Activated CD8-positive, alpha-beta T cell treated with anti-CD3 and anti-CD28 coated beads, Interleukin-2, amount 10 ng/mL, durations not matched to agents 7 days and 5 days (primary cell): ENCODE measurements around the gene LLGL2. TPM values are rescaled to one million over a fixed set of nuclear protein-coding genes. Genes with fewer than 3 reads are reported as not detected.
A peak's percentile ranks its signal among the peaks of the same experiment; 100 is the strongest.
"Not testable (repeated sequence)": the region's sequence is repeated elsewhere in the genome, so short reads cannot be mapped to it uniquely, and the experiment has no call there.

Experiments used
- ATAC-seq: fragments of 150-1000 bp; cut with Tn5 transposase; one replicate; pipeline ENCODE4 v1.10.0; 2021; ENCODE audit warnings: moderate library complexity
- CTCF ChIA-PET: fragments of 350-600 bp; sonication (Branson Sonifier 250); formaldehyde crosslinking; loops from one replicate; lab custom pipeline; 2021; ENCODE audit warnings: antibody characterized with exemption; lab: Charles Lee
- POLR2A ChIA-PET: fragments of 350-600 bp; sonication (Branson Sonifier 250); formaldehyde crosslinking; loops from one replicate; lab custom pipeline; 2021; ENCODE audit warnings: antibody characterized with exemption; lab: Charles Lee
- DNase-seq: peaks from one replicate; pipeline ENCODE4 v3.0.0-alpha.2; 2020
- H3K27ac Mint-ChIP-seq: one replicate; pipeline ENCODE4 v1.8.0; 2021; ENCODE audit warnings: mild to moderate bottlenecking, mixed read lengths
- H3K27me3 Mint-ChIP-seq: one replicate; pipeline ENCODE4 v1.8.0; 2021; ENCODE audit warnings: low read depth, mixed read lengths
- H3K36me3 Mint-ChIP-seq: one replicate; pipeline ENCODE4 v1.8.0; 2021; ENCODE audit warnings: low read depth, mixed read lengths
- H3K4me1 Mint-ChIP-seq: one replicate; pipeline ENCODE4 v1.8.0; 2021; ENCODE audit warnings: low read depth, mixed read lengths
- H3K4me3 Mint-ChIP-seq: one replicate; pipeline ENCODE4 v1.8.0; 2021; ENCODE audit warnings: mild to moderate bottlenecking, mixed read lengths
- H3K9me3 Mint-ChIP-seq: one replicate; pipeline ENCODE4 v1.8.0; 2022; ENCODE audit warnings: mixed read lengths; ENCODE audit not compliant: insufficient read depth
- total RNA-seq, 2 experiments: library from RNA; stranded (reverse); gene quantifications; one replicate each; pipeline ENCODE4 v1.2.3, GENCODE V29; 2021

The LLGL2 gene
- total RNA-seq, 2 experiments from 2014 or later: 19.3 to 19.8 TPM

DNA sequence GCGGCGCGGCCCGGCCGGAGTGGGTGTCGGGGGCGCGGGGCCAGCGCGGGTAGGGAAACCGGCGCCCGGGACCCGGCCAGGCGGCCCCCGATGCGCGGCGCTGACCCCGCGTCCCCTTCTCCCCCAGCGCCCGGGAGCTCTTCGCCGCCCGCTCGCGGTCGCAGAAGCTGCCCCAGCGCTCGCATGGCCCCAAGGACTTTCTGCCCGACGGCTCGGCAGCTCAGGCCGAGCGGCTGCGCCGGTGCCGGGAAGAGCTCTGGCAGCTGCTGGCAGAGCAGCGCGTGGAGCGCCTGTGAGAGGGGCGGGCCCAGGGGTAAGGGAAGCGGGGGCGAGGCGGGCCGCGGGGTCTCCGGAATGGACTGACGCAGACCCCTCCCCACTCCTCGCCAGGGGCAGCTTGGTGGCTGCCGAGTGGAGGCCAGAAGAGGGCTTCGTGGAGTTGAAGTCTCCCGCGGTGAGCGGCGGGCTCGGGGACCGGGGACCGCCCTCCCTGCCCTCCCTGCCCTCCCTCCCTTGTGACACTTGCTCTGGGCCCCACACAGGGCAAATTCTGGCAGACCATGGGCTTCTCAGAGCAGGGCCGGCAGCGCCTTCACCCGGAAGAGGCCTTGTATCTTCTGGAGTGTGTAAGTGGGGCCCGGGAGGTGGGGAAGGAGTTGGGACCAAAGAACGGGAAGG, 8.7 kb upstream of the LLGL2 start:
- peaks cover 28% of the 10 kb centered on the region for H3K36me3 Mint-ChIP-seq
- peak; percentile 45 for DNase-seq
- H3K9me3 Mint-ChIP-seq: no peaks in the 10 kb centered on the region
- peaks cover 28% of the 10 kb centered on the region for H3K4me1 Mint-ChIP-seq
- peak; percentile 15 for ATAC-seq
- H3K27ac Mint-ChIP-seq: peak overlapping the region; percentile 97
- peak overlapping the region; percentile 89 for H3K4me3 Mint-ChIP-seq
- POLR2A ChIA-PET: interaction anchor here (1.0 to 3.1 kb wide), 10 partner anchors 10 to 256 kb away, joined by 3 to 15 read pairs (median 5); partner anchors contain the start of genes GGA3, GRB2, MIF4GD and MYO15B
- CTCF ChIA-PET: interaction anchor here (0.6 to 3.3 kb wide), 43 partner anchors 8 to 266 kb away, joined by 3 to 26 read pairs (median 4); partner anchors contain the start of genes GALK1, GRB2, LLGL2 and MIF4GD
- H3K27me3 Mint-ChIP-seq: peaks cover 3% of the 10 kb centered on the region

DNA sequence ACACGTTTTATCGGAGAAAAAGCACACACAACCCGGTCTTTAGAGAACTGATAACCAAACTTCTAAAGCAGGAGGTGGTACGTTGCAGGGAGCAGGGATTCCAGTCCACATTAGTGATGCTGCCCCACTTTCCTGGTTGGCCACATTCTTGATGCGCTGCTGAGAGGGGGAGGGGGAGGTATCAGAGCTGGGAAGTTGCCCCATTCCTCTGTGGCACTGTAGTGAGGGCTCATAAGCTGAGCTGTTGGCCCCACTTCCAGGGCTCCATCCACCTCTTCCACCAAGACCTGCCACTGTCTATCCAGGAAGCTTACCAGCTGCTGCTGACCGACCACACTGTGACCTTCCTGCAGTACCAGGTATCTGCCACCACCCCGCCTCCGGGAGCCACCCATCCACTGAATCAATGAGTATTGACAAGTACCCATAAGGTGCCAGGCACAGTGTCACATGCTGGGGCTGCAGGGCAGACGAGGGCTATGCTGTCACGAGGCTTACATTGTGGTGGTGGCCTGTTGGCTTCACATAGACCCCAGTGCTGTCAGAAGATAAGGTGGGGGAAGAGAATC, 8.1 kb upstream of the LLGL2 start:
- peaks cover 3% of the 10 kb centered on the region for H3K27me3 Mint-ChIP-seq
- no peak for ATAC-seq
- CTCF ChIA-PET: interaction anchor here (1.0 to 3.3 kb wide), 16 partner anchors 10 to 228 kb away, joined by 3 to 26 read pairs (median 6); partner anchors contain the start of genes SLC25A19, SMIM5 and TMEM94
- POLR2A ChIA-PET: interaction anchor here (0.7 to 3.1 kb wide), 7 partner anchors 10 to 257 kb away, joined by 3 to 15 read pairs (median 5); partner anchors contain the start of genes GRB2, SLC25A19 and TMEM94
- H3K9me3 Mint-ChIP-seq: no peaks in the 10 kb centered on the region
- H3K4me3 Mint-ChIP-seq: peak overlapping the region; percentile 89
- H3K27ac Mint-ChIP-seq: peak overlapping the region; percentile 97
- peaks cover 28% of the 10 kb centered on the region for H3K4me1 Mint-ChIP-seq
- peaks cover 33% of the 10 kb centered on the region for H3K36me3 Mint-ChIP-seq
- DNase-seq: peak; percentile 50

DNA sequence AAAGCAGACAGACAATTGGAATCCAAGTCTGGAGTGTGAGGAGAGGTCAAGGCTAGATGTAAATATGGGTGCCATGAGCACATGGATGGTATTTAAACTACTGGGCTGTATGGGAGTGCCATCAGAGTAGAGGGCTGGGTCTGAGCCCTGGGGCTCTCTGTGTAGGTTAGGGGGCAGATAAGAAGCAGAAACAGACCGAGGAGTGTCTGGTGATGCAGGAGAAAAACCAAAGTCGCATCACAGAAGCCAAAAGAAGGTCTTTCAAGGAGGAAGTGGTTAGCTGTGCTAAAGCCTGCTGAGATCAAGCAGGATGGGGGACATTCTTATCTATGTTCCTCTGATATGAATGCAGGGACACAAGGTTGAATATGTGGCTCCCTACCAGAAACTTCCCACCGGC, 7.3 kb upstream of the LLGL2 start:
- Mint-ChIP-seq H3K9me3 (no peaks in the 10 kb centered on the region), H3K27ac (peak overlapping the region; percentile 97), H3K27me3 (peaks cover 3% of the 10 kb centered on the region), H3K4me3 (peak overlapping the region; percentile 89), H3K36me3 (peaks cover 38% of the 10 kb centered on the region), H3K4me1 (peaks cover 29% of the 10 kb centered on the region)
- ChIA-PET CTCF (interaction anchor here (0.6 to 3.3 kb wide), 12 partner anchors 9 to 235 kb away, joined by 3 to 26 read pairs (median 5); partner anchors contain the start of genes SLC25A19 and SMIM5), POLR2A (interaction anchor here (0.7 to 3.1 kb wide), 8 partner anchors 9 to 258 kb away, joined by 3 to 15 read pairs (median 3); partner anchors contain the start of genes MYO15B, SLC25A19 and TMEM94)
- DNase-seq: peak; percentile 84
- ATAC-seq: peak; percentile 53

DNA sequence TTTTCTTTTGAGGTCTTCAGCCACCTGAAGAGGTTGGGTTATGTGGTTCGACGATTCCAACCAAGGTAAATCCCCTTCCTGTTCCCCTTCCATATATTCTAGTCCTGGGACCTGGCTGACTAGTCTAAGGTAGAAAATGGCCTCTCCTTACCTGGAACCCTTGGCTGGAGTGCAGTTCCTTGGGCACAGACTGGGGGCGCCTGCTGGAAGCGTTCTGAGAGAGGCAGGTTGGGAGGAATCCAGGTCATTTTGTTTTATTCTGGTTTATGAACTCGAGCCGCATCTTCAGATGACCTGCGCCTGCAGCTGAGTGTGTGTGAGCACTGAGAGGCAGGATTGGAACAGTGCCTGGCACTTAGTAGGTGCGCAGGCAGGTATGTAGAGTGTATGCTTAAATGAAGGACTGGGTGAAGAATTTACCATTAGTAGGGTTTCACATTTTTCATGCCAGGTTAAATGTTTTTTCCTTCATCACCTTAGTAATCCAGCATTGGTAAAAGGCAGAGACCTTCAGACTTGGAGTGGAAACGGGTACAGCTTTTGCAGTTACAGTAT, 6.4 kb upstream of the LLGL2 start:
- Mint-ChIP-seq H3K9me3 (no peaks in the 10 kb centered on the region), H3K27me3 (peaks cover 1% of the 10 kb centered on the region), H3K4me1 (peaks cover 30% of the 10 kb centered on the region), H3K4me3 (peak overlapping the region; percentile 89), H3K27ac (peak overlapping the region; percentile 97), H3K36me3 (peaks cover 44% of the 10 kb centered on the region)
- POLR2A ChIA-PET: interaction anchor here (1.0 to 1.2 kb wide), 2 partner anchors 13 to 16 kb away, joined by 3 to 5 read pairs; no protein-coding TSS in a partner anchor
- CTCF ChIA-PET: interaction anchor here (0.7 to 3.3 kb wide), 7 partner anchors 15 to 234 kb away, joined by 3 to 26 read pairs (median 4); partner anchors contain the start of gene SMIM5
- ATAC-seq (no peak), DNase-seq (no peak)

DNA sequence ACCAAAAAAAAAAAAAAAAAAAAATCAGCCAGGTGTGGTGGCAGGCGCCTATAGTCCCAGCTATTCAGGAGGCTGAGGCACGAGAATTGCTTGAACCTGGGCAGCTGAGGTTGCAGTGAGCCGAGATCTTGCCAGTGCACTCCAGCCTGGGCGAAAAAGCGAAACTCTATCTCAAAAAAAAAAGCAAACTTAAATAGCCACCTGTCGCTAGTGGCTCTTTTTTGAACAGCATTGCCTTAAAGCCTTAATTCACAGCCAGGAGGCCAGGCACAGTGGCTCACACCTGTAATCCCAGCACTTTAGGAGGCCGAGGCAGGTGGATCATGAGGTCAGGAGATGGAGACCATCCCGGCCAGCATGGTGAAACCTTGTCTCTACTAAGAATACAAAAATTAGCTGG, 5.1 kb upstream of the LLGL2 start:
- not testable (repeated sequence) for H3K9me3 Mint-ChIP-seq, DNase-seq, ATAC-seq, H3K27me3 Mint-ChIP-seq, H3K4me3 Mint-ChIP-seq, H3K27ac Mint-ChIP-seq
- ChIA-PET POLR2A (interaction anchor here (1.1 kb wide), 1 partner anchor 15 kb away, joined by 3 read pairs; no protein-coding TSS in a partner anchor), CTCF (interaction anchor here (1.5 kb wide), 1 partner anchor 14 kb away, joined by 3 read pairs; no protein-coding TSS in a partner anchor)
- Mint-ChIP-seq H3K36me3 (peaks cover 46% of the 10 kb centered on the region), H3K4me1 (peaks cover 35% of the 10 kb centered on the region)

DNA sequence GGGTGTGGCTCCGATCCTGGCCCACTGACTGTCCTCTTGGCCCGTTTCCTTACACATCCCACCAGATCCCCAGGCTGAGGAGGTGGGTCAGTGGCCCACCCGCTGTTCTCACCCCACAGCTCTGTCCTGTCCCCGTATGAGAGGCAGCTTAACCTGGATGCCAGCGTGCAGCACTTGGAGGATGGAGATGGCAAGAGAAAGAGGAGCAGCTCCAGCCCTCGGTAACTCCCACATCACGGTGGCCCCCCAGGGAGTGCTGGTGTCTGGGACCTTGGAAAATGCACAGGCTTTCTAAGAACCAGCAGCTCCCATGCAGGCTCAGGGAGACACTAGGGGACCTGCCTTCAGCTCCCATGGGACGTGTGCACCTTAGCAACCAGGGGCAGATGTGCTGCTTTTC, 4.2 kb upstream of the LLGL2 start:
- Mint-ChIP-seq H3K36me3 (peaks cover 46% of the 10 kb centered on the region), H3K4me1 (peaks cover 37% of the 10 kb centered on the region), H3K27me3 (peaks cover under 1% of the 10 kb centered on the region), H3K27ac (no peak overlapping the region), H3K9me3 (no peaks in the 10 kb centered on the region), H3K4me3 (no peak overlapping the region)
- ATAC-seq (no peak), DNase-seq (no peak)
- ChIA-PET CTCF (interaction anchor here (1.5 kb wide), 2 partner anchors 14 to 67 kb away, joined by 3 to 6 read pairs; no protein-coding TSS in a partner anchor), POLR2A (interaction anchor here (0.7 to 1.4 kb wide), 4 partner anchors 14 to 69 kb away, joined by 3 read pairs; partner anchors contain the start of gene TMEM94)

DNA sequence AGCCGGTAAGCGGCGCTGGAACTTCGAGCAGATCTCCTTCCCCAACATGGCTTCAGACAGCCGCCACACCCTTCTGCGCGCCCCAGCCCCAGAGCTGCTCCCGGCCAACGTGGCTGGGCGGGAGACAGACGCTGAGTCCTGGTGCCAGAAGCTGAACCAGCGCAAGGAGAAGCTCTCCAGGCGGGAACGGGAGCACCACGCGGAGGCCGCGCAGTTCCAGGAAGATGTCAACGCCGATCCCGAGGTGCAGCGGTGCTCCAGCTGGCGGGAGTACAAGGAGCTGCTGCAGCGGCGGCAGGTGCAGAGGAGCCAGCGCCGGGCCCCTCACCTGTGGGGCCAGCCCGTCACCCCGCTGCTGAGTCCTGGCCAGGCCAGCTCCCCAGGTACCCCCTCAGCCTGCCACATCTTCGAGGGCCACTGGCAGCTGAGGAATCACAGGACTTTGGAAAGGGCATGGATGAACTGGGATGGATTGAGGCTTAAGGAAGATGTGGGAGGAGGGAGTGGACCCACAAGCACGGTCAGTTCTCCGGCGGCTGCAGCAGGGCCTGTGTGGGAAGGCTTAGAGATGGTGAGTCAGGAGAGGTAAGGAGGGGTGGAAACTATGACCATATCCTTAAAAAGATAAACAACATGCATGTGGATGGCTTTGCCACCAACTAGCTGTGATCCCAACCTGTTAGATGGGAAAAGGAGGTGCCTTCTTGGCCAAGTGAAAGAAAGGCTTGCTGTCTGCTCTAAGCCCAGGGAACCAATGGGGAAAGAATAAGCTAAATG, 3.4 kb upstream of the LLGL2 start:
- ChIA-PET POLR2A (interaction anchor here (0.6 to 1.4 kb wide), 4 partner anchors 13 to 68 kb away, joined by 3 to 4 read pairs (median 3); partner anchors contain the start of gene TMEM94), CTCF (interaction anchor here (1.5 kb wide), 2 partner anchors 13 to 66 kb away, joined by 3 to 6 read pairs; no protein-coding TSS in a partner anchor)
- DNase-seq (no peak), ATAC-seq (no peak)
- Mint-ChIP-seq H3K27ac (no peak overlapping the region), H3K4me3 (no peak overlapping the region), H3K36me3 (peaks cover 47% of the 10 kb centered on the region), H3K9me3 (no peaks in the 10 kb centered on the region), H3K27me3 (peaks cover 6% of the 10 kb centered on the region), H3K4me1 (peaks cover 44% of the 10 kb centered on the region)

DNA sequence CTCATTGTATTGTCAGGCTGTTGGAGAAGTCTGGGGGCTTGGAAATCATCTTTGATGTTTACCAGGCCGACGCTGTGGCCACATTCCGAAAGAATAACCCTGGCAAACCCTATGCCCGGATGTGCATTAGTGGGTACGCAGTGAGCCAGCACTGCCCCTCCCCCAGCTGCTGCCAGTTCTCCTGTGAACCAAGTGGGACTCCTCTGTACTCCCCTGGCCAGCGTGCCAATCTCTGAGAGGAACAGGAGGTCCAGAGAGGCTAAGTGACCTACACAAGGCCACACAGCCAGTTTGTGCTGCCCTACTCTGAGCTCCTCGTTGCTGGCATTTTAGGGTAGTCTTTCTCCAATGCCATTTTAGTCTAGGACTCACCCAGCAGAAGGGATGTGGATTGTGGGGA, 1.9 kb upstream of the LLGL2 start:
- Mint-ChIP-seq H3K9me3 (no peaks in the 10 kb centered on the region), H3K36me3 (peaks cover 40% of the 10 kb centered on the region), H3K4me3 (no peak overlapping the region), H3K27me3 (peaks cover 7% of the 10 kb centered on the region), H3K27ac (no peak overlapping the region), H3K4me1 (peaks cover 30% of the 10 kb centered on the region)
- CTCF ChIA-PET: interaction anchor here (0.5 to 2.2 kb wide), 2 partner anchors 7 to 154 kb away, joined by 3 to 14 read pairs; partner anchors contain the start of gene TSEN54
- ATAC-seq (no peak), DNase-seq (no peak)
- POLR2A ChIA-PET: interaction anchor here (2.0 kb wide), 1 partner anchor 12 kb away, joined by 8 read pairs; no protein-coding TSS in a partner anchor

DNA sequence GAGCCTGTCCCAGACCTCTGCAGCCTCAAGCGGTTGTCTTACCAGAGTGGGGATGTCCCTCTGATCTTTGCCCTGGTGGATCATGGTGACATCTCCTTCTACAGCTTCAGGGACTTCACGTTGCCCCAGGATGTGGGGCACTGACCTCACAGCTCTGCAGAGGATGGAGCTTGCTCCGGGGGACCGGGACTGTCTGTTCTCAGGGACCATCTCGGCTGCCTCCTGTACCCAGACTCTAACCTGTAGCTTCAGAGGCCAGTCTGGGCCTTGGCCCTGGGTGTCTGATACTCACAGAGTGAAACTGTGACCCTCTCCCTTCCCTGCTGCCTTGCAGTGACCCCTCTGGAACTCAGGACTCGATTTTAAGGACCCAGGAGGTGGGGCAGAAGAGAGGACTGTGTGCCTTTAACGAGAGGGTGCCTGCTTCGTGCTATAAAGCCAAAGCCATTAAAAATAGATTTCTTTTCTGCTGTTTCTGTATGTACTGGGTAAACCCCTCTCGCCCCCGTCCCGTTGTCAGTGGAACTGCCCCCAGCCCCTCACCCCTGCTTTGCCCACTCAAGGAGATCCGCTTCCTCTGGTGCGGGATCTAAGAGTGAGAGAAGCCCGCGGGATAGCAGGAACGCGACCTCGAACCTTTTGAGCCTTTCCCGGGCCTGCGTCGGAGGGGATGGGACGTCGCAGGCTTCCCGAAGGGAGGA, 1.1 kb upstream of the LLGL2 start:
- peaks cover 7% of the 10 kb centered on the region for H3K27me3 Mint-ChIP-seq
- no peak for ATAC-seq
- H3K4me3 Mint-ChIP-seq: peak overlapping the region; percentile 31
- ChIA-PET POLR2A (interaction anchor here (0.8 to 2.0 kb wide), 2 partner anchors 11 to 68 kb away, joined by 3 to 8 read pairs; partner anchors contain the start of gene TMEM94), CTCF (interaction anchor here (0.5 to 2.2 kb wide), 4 partner anchors 8 to 153 kb away, joined by 3 to 14 read pairs (median 4); partner anchors contain the start of gene TSEN54)
- DNase-seq: no peak
- peaks cover 23% of the 10 kb centered on the region for H3K4me1 Mint-ChIP-seq
- no peaks in the 10 kb centered on the region for H3K9me3 Mint-ChIP-seq
- H3K27ac Mint-ChIP-seq: peak overlapping the region; percentile 39
- H3K36me3 Mint-ChIP-seq: peaks cover 33% of the 10 kb centered on the region
